Measurements from ENCODE around the gene MIS12.

GRCh38 chr17:5536866-5537650 is 50.7 kb downstream of the MIS12 start:
- TF ChIP-seq CTCF (IDR thresholded peaks at IDR 0.05; ENCODE audit: low read depth, low read length, missing input control) (no peak), YY1 (IDR thresholded peaks at IDR 0.05) (no peak), FOXA1 (IDR thresholded peaks at IDR 0.05) (no peak), EGR1 (IDR thresholded peaks at IDR 0.05; ENCODE audit: low read depth in 2 of 2) (no peak), JUND (IDR thresholded peaks at IDR 0.05) (no peak), RXRA (IDR thresholded peaks at IDR 0.05) (no peak), GABPA (IDR thresholded peaks at IDR 0.05 in 1 of 2, conservative IDR thresholded peaks at IDR 0.05 in 1 of 2) (no peak), TAF1 (conservative IDR thresholded peaks at IDR 0.05) (no peak)

Measured in liver (tissue), 3 donors.